Measurements from ENCODE around the gene CERS3. TPM values are rescaled to one million over a fixed set of nuclear protein-coding genes. Genes with fewer than 3 reads are reported as not detected.
"Not testable (repeated sequence)": the region's sequence is repeated elsewhere in the genome, so short reads cannot be mapped to it uniquely, and the experiment has no call there.

Gene CERS3
- polyA plus RNA-seq, 6 donors from 2014 or later = 0.21 TPM; not detected in 5

DNA sequence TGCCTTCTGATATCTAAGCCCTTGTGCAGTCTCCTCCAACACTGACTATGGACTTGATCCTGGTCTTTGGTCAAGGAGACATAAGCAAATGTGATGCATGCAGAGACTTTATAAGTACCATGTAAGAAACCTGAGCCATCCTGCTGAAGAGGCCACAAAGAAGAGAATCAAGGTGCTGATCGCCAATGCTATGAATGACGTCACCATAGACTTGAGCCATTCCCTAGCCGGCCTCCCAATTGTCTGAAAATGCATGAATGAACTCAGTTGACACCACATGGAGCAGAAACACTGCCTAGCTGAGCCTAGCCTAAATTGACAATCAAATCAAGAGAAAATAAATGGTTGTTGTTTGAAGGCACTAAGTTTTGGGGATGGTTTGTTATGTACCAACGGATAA lies 51.9 kb downstream of the CERS3 start:
- no peak overlapping the region for H3K4me3 Mint-ChIP-seq
- no peak for ATAC-seq (ENCODE audit: low read depth in 2 of 2)
- H3K27ac Mint-ChIP-seq = no peak overlapping the region
- H3K36me3 Mint-ChIP-seq = peaks cover 8 to 26% of the 10 kb centered on the region in 2 donors
- H3K9me3 Mint-ChIP-seq = peaks cover 8 to 55% (median 39%) of the 10 kb centered on the region in 7 donors
- H3K27me3 Mint-ChIP-seq = no peaks in the 10 kb centered on the region
- DNase-seq = no peak
- H3K4me1 Mint-ChIP-seq = no peaks in the 10 kb centered on the region

DNA sequence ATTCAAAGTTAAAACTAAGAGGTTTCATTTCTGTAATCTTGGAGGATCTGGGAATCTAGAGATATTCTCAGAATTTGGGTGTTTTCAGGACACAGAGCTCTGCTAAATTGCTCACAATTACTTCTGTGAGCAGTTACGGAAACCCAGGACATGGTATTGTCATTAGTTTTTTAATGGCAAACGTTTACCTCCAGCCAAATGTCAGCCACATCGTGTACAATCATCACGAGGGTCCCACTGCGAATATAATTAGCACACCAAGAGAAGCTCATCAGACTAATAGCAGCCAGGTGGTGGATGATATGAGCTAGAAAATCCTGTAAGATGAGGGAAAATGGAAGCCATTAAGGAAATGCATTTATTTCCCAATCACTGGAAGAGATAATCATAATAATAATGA lies 56.0 kb downstream of the CERS3 start:
- ATAC-seq (ENCODE audit: low read depth in 2 of 2) (no peak), DNase-seq (no peak)
- no peak overlapping the region for H3K27ac Mint-ChIP-seq
- H3K36me3 Mint-ChIP-seq = peaks cover 8% of the 10 kb centered on the region in 2 donors
- H3K9me3 Mint-ChIP-seq = peaks cover 0 to 32% (median 20%) of the 10 kb centered on the region in 7 donors
- H3K27me3 Mint-ChIP-seq = peaks cover 0 to 16% (median 6%) of the 10 kb centered on the region in 3 donors
- H3K4me1 Mint-ChIP-seq = no peaks in the 10 kb centered on the region
- H3K4me3 Mint-ChIP-seq = no peak overlapping the region

DNA sequence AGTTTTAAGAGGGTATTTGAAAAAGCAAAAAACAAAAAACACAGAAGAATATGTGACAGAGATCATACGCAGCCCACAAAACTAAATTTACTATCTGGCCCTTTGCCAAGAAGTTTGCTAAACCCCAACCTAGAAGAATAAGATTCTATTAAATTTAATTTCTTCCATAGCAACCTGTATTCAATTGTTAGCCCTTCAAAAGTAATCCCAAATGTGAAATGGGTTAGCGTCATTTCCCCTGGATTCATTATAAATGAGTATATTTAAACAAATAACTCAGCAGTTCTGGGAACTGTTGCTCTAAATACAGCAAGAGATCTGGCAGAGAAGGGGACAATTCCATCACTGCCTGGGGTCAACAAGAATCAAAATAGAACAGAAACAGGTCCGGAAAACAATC lies 56.8 kb downstream of the CERS3 start:
- peaks cover under 1 to 3% of the 10 kb centered on the region in 2 donors for H3K36me3 Mint-ChIP-seq
- peaks cover 0 to 16% (median 6%) of the 10 kb centered on the region in 3 donors for H3K27me3 Mint-ChIP-seq
- ATAC-seq (ENCODE audit: low read depth in 2 of 2) (no peak), DNase-seq (no peak)
- H3K9me3 Mint-ChIP-seq = peaks cover 0 to 24% (median 12%) of the 10 kb centered on the region in 7 donors
- H3K4me3 Mint-ChIP-seq = no peak overlapping the region
- no peaks in the 10 kb centered on the region for H3K4me1 Mint-ChIP-seq
- no peak overlapping the region for H3K27ac Mint-ChIP-seq

DNA sequence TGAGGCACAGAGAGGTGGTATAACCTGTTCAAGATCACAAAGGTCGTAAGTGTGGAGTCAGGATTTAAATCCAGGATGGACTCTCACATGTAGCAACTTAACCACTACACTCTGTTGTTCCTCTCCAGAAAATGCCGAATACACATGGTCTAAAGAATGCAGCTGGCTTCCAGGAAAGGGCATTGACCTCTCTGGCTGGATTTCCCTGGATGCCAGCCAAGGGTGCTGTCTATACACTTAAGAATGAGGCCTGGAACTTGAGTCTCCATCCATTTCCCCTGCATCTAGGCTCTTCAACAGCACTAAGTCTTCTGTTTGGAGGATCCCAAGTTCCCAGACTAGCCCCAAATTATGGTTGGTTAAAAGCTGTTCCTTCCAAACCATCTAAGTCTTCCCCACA lies 60.5 kb downstream of the CERS3 start:
- no peak overlapping the region for H3K4me3 Mint-ChIP-seq
- H3K27ac Mint-ChIP-seq = no peak overlapping the region
- H3K9me3 Mint-ChIP-seq = peaks cover 0 to 8% (median 3%) of the 10 kb centered on the region in 7 donors
- H3K27me3 Mint-ChIP-seq = peaks cover 0 to 16% (median 10%) of the 10 kb centered on the region in 3 donors
- peaks cover 0 to 5% (median 0%) of the 10 kb centered on the region in 3 donors for H3K4me1 Mint-ChIP-seq
- DNase-seq (no peak), ATAC-seq (ENCODE audit: low read depth in 2 of 2) (no peak)
- H3K36me3 Mint-ChIP-seq = no peaks in the 10 kb centered on the region

DNA sequence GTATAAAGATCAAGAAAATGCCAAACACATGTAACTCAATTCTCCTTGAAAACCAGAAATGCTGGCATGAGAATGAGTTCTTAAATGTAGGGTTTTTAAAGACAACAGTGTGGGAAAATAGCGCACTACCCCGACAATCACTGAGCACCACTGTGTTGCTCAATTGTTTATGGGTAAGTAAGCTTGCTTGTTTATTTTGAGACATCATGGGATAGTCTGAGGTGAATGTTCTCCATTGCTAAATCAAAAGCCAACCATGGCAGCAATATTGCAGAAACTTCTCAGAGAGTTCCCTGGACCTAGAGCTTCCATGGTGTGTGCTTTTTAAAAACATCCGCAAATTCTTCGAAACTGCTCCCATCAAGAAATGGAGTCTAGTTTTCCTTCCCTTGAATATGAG lies 62.7 kb downstream of the CERS3 start:
- H3K36me3 Mint-ChIP-seq = no peaks in the 10 kb centered on the region
- DNase-seq (no peak), ATAC-seq (ENCODE audit: low read depth in 2 of 2) (no peak)
- H3K4me3 Mint-ChIP-seq = no peak overlapping the region
- H3K27ac Mint-ChIP-seq = no peak overlapping the region
- H3K27me3 Mint-ChIP-seq = peaks cover 0 to 16% (median 4%) of the 10 kb centered on the region in 3 donors
- peaks cover 0 to 4% (median 0%) of the 10 kb centered on the region in 7 donors for H3K9me3 Mint-ChIP-seq
- peaks cover 0 to 5% (median 0%) of the 10 kb centered on the region in 3 donors for H3K4me1 Mint-ChIP-seq

DNA sequence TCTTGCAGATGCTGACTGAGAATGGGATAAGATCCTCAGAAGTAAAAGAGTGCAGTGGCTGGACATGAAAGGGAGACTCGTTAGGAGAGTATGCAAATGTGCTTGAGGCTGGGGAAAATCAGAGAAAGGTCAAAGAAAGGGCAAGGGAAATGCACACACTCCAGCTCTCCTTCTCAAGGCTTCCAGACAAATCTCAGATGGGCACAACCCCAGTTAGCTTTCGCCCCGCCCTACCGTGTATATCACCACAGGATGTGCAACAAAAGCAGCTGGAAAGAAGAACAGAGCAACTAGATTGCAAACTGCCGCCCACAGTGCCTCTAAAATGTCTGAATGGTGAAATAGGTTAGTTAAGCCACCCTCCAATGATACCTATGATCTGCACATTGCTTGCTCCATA lies 63.9 kb downstream of the CERS3 start:
- Mint-ChIP-seq H3K4me1 (peaks cover 0 to 5% (median 0%) of the 10 kb centered on the region in 3 donors), H3K36me3 (peaks cover 0 to 6% of the 10 kb centered on the region in 2 donors), H3K27me3 (peaks cover 0 to 12% (median 4%) of the 10 kb centered on the region in 3 donors), H3K4me3 (no peak overlapping the region), H3K9me3 (peaks cover 0 to 11% (median 6%) of the 10 kb centered on the region in 7 donors), H3K27ac (no peak overlapping the region)
- DNase-seq (no peak), ATAC-seq (ENCODE audit: low read depth in 2 of 2) (no peak)

DNA sequence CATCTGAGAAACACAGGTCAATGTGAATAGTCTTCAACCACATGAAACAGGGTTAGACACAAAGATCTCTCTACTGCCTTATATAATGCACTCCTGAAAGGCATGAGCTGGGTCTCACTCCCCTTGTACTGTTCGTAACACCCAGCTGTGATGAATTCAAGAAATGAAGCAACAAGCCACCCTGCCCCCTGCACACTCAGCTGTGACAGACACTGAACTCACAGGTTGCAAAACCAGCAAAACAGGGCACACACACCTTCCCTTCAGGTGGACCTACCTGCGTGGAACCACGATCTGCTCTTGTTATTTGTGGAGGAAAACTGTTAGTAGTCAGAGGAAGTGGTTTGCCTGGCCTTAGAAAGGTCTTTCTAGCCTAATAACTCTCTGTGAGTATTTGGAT lies 64.5 kb downstream of the CERS3 start:
- H3K27me3 Mint-ChIP-seq = peaks cover 0 to 8% (median 4%) of the 10 kb centered on the region in 3 donors
- DNase-seq (no peak), ATAC-seq (ENCODE audit: low read depth in 2 of 2) (no peak)
- H3K36me3 Mint-ChIP-seq = peaks cover 0 to 6% of the 10 kb centered on the region in 2 donors
- peaks cover 0 to 17% (median 7%) of the 10 kb centered on the region in 7 donors for H3K9me3 Mint-ChIP-seq
- H3K27ac Mint-ChIP-seq = no peak overlapping the region
- no peak overlapping the region for H3K4me3 Mint-ChIP-seq
- peaks cover 0 to 5% (median 0%) of the 10 kb centered on the region in 3 donors for H3K4me1 Mint-ChIP-seq

DNA sequence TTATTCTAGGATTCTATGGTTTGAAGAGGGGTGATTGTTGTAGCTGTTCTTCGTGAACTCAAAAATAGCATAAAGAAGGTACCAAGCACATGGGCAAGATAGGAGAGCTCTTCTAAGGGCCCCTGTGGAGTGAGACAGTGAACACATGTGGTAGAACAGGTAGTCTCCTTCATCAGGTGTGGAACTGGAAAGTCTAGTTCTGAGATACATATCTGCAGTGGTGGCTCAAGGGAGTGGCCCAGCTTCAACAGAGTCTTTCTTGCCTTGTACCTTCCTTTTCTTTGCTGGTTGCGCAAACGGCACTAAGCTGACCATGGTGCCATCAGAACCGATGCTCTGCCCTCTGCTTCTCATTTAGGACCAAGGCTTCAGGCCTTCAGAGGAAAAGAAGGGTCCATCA lies 65.2 kb downstream of the CERS3 start:
- DNase-seq (no peak), ATAC-seq (ENCODE audit: low read depth in 2 of 2) (no peak)
- peaks cover 0 to 22% (median 10%) of the 10 kb centered on the region in 7 donors for H3K9me3 Mint-ChIP-seq
- peaks cover 0 to 4% (median 4%) of the 10 kb centered on the region in 3 donors for H3K27me3 Mint-ChIP-seq
- peaks cover 0 to 6% of the 10 kb centered on the region in 2 donors for H3K36me3 Mint-ChIP-seq
- no peak overlapping the region for H3K4me3 Mint-ChIP-seq
- H3K4me1 Mint-ChIP-seq = peaks cover 0 to 5% (median 0%) of the 10 kb centered on the region in 3 donors
- H3K27ac Mint-ChIP-seq = no peak overlapping the region

DNA sequence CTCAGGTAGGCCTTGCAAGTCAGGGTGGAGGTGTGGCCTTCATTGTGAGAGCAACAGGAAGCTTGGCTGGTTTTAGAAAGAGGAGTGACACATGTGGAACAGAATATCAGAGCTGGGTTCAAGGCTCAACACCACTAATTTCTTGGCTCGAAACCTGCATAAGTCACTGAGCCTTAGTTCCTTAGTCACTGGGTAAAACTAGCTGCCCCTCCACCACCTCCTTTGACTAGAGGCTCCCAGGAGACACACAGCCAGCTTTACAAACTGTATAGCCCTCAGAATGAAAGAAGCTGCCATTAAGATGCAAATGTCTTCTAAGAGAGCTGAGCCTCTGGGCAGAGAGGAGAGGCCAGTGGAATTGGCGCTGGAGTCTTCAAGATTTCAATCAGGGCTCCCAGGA lies 67.7 kb downstream of the CERS3 start:
- H3K36me3 Mint-ChIP-seq = peaks cover 0 to 6% of the 10 kb centered on the region in 2 donors
- peaks cover 4 to 46% (median 23%) of the 10 kb centered on the region in 7 donors for H3K9me3 Mint-ChIP-seq
- ATAC-seq (ENCODE audit: low read depth in 2 of 2) (no peak), DNase-seq (no peak)
- H3K27me3 Mint-ChIP-seq = peaks cover 0 to 4% (median 0%) of the 10 kb centered on the region in 3 donors
- H3K27ac Mint-ChIP-seq = no peak overlapping the region
- H3K4me3 Mint-ChIP-seq = no peak overlapping the region
- peaks cover 0 to 5% (median 0%) of the 10 kb centered on the region in 3 donors for H3K4me1 Mint-ChIP-seq

DNA sequence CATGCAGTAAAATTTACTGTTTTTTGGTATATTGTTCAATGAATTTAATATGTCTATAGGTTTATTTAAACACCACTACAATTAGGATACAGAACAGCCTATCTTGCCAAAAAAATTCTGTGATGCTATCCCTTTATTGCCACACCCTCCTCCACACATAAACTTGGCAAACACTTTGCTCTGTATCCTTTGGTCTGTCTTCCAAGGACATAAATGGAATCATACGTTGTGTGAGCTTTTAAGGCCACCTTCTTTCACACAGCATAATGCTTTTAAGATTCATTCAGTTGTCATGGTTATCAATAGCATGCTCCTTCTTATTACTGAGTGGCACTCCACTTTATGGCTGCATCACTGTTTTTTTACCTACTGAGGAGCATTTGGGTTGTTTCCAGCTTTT lies 71.5 kb downstream of the CERS3 start:
- H3K9me3 Mint-ChIP-seq = peaks cover 4 to 83% (median 46%) of the 10 kb centered on the region in 7 donors
- DNase-seq = no peak

DNA sequence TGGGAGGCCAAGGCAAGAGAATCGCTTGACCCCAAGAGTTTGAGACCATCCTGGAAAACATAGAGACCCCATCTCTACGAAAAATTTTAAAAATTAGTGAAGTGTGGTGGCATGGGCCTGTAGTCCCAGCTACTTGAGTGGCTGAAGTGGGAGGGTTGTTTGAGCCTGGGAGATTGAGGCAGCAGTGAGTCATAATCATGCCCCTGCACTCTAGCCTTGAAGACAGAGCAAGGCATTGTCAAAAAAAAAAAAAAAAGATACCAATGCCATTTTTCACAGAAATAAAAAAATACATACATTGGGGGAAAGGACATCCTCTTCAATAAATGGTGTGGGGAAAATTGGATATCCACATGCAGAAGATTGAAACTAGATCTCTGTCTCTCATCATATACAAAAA lies 74.6 kb downstream of the CERS3 start:
- Mint-ChIP-seq H3K36me3 (no peaks in the 10 kb centered on the region), H3K27me3 (peaks cover 0 to 4% (median 0%) of the 10 kb centered on the region in 3 donors), H3K4me1 (no peaks in the 10 kb centered on the region), H3K27ac (no peak overlapping the region), H3K4me3 (no peak overlapping the region), H3K9me3 (peaks cover 11 to 94% (median 47%) of the 10 kb centered on the region in 7 donors)
- ATAC-seq (ENCODE audit: low read depth in 2 of 2) (no peak), DNase-seq (no peak)

More for the DNA sequence above, 71.5 kb downstream of the CERS3 start:
- no peak overlapping the region for H3K27ac Mint-ChIP-seq
- H3K27me3 Mint-ChIP-seq = no peaks in the 10 kb centered on the region
- H3K4me1 Mint-ChIP-seq = no peaks in the 10 kb centered on the region
- peaks cover 0 to 6% of the 10 kb centered on the region in 2 donors for H3K36me3 Mint-ChIP-seq
- H3K4me3 Mint-ChIP-seq = no peak overlapping the region
- ATAC-seq (ENCODE audit: low read depth in 2 of 2) = no peak

DNA sequence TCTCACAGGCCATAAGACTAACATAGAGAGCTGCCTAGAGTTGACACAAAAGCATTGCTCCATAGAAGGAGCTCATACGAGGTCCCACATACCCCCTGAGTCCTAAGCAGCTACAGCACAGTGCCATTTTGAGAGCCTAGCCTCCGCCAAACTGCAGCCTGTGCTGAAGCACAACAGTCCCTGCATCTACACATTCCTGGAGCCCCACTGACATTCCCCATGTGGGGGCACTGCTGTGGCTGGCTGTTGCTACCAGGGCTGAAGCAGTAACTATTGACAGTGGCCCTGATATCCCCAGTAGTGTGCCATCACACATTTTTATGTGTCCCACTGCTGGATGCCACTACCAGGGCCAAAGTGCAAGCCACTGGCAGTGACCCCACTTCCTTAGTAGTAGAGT lies 80.3 kb downstream of the CERS3 start:
- H3K36me3 Mint-ChIP-seq = no peaks in the 10 kb centered on the region
- ATAC-seq (ENCODE audit: low read depth in 2 of 2) (no peak), DNase-seq (no peak)
- H3K4me3 Mint-ChIP-seq = no peak overlapping the region
- H3K27ac Mint-ChIP-seq = no peak overlapping the region
- H3K4me1 Mint-ChIP-seq = no peaks in the 10 kb centered on the region
- H3K27me3 Mint-ChIP-seq = peaks cover 5 to 18% (median 9%) of the 10 kb centered on the region in 3 donors
- H3K9me3 Mint-ChIP-seq = peaks cover 7 to 41% (median 18%) of the 10 kb centered on the region in 7 donors

DNA sequence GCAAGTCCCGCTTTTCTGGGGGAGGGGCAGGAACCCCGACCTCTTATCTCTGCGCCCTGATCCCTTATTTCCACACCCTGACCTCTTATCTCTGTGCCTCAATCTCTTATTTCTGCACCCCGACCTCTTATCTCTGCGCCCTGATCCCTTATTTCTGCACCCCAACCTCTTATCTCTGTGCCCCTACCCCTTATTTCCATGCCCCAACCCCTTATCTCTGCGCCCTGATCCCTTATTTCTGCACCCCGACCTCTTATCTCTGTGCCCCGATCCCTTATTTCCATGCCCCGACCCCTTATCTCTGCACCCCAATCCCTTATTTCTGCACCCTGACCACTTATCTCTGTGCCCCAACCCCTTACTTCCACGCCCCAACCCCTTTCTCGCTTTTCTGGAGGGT lies 87.7 kb downstream of the CERS3 start:
- H3K36me3 Mint-ChIP-seq; ATAC-seq (ENCODE audit: low read depth in 2 of 2); H3K4me3 Mint-ChIP-seq; DNase-seq; H3K9me3 Mint-ChIP-seq; H3K27ac Mint-ChIP-seq; H3K4me1 Mint-ChIP-seq: not testable (repeated sequence)
- peaks cover 0 to 41% (median 22%) of the 10 kb centered on the region in 3 donors for H3K27me3 Mint-ChIP-seq

DNA sequence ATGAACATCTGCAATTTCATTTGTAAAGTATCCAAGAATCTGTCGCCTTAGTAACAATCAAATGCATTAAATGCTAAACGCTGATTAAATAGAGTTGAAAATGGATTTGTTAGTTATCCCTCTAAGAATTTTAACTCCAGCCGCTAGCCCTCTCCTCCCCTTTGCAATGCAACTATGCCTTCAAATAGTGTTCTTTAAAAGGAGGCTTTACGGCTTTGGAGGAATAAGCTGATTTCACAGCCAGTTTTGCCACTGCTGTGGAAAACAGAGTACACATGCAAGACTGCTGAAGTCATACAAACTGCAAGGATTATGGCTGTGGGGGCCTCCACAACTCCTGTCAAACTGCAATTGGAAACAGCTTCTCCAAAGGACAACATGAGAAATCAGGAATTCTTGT lies 89.2 kb downstream of the CERS3 start:
- DNase-seq = no peak
- no peak overlapping the region for H3K4me3 Mint-ChIP-seq
- peaks cover 0 to 2% (median 0%) of the 10 kb centered on the region in 7 donors for H3K9me3 Mint-ChIP-seq
- H3K4me1 Mint-ChIP-seq = no peaks in the 10 kb centered on the region
- no peaks in the 10 kb centered on the region for H3K36me3 Mint-ChIP-seq
- H3K27ac Mint-ChIP-seq = no peak overlapping the region
- ATAC-seq (ENCODE audit: low read depth in 2 of 2) = no peak
- peaks cover 0 to 33% (median 22%) of the 10 kb centered on the region in 3 donors for H3K27me3 Mint-ChIP-seq
